IMR-90 (cell line): ENCODE data around the gene C10orf67. TPM values are rescaled to one million over a fixed set of nuclear protein-coding genes. Genes with fewer than 3 reads are reported as not detected.
A peak's percentile ranks its signal among the peaks of the same experiment; 100 is the strongest.

Experiments used
- ATAC-seq: fragments of 200-7000 bp; cut with Tn5 transposase; 2 replicates; pipeline ENCODE4 v1.9.1; 2020; ENCODE audit warnings: low read depth, mild to moderate bottlenecking, moderate library complexity
- BruUV-seq: library from RNA; stranded (reverse); fragments of 400-500 nt; replicated peaks from 2 replicates; lab custom pipeline; 2021; lab: Mats Ljungman, UMichigan
- CTCF ChIA-PET: fragments of 300-600 bp; formaldehyde crosslinking; extraction: SDS; loops from one replicate; lab custom pipeline; 2021; ENCODE audit warnings: antibody characterized with exemption; lab: Yijun Ruan, JAX
- POLR2A ChIA-PET: fragments of 300-600 bp; sonication (Branson Sonifier 250); formaldehyde crosslinking; loops from one replicate; lab custom pipeline; 2022; ENCODE audit warnings: antibody characterized with exemption; ENCODE audit not compliant: unreplicated experiment; lab: Charles Lee
- DNase-seq: peaks from one replicate; pipeline ENCODE4 v3.0.0; 2013
- H2AFZ ChIP-seq: replicated peaks from 2 replicates; pipeline ENCODE3; 2013; ENCODE audit warnings: low read length, mild to moderate bottlenecking; ENCODE audit not compliant: poor library complexity
- H2AK5ac ChIP-seq: 2 replicates; pipeline ENCODE4 v1.6.1; 2013; ENCODE audit warnings: low read depth, low read length, inconsistent platforms
- H2AK9ac ChIP-seq: replicated peaks from 2 replicates; pipeline ENCODE3; 2013; ENCODE audit warnings: mild to moderate bottlenecking, low read depth, low read length, moderate library complexity; ENCODE audit not compliant: poor library complexity
- H2BK120ac ChIP-seq: 2 replicates; pipeline ENCODE4 v1.6.1; 2013; ENCODE audit warnings: low read depth, low read length, inconsistent platforms
- H2BK15ac ChIP-seq: 3 replicates; pipeline ENCODE4 v1.6.1; 2013; ENCODE audit warnings: low read depth, low read length, inconsistent platforms
- H2BK20ac ChIP-seq: 2 replicates; pipeline ENCODE4 v1.6.1; 2013; ENCODE audit warnings: low read depth, mild to moderate bottlenecking, inconsistent platforms, low read length, moderate library complexity
- H2BK5ac ChIP-seq: 2 replicates; pipeline ENCODE4 v1.6.1; 2013; ENCODE audit warnings: mild to moderate bottlenecking, low read depth, low read length, inconsistent platforms; ENCODE audit not compliant: poor library complexity, severe bottlenecking
- H3K14ac ChIP-seq: replicated peaks from 2 replicates; pipeline ENCODE4 v1.6.1; 2013; ENCODE audit warnings: low read depth, low read length, inconsistent platforms
- H3K18ac ChIP-seq: 2 replicates; pipeline ENCODE4 v1.6.1; 2013; ENCODE audit warnings: low read depth, low read length, control low read depth
- H3K23ac ChIP-seq: 2 replicates; pipeline ENCODE4 v1.6.1; 2013; ENCODE audit warnings: low read depth, low read length, inconsistent platforms
- H3K27ac ChIP-seq: 2 replicates; pipeline ENCODE4 v1.5.1; 2013; ENCODE audit warnings: mild to moderate bottlenecking, control low read depth, low read length; ENCODE audit not compliant: insufficient read depth
- H3K27me3 ChIP-seq: 2 replicates; pipeline ENCODE4 v1.6.1; 2013; ENCODE audit warnings: low read length; ENCODE audit not compliant: control insufficient read depth, insufficient read depth
- H3K36me3 ChIP-seq: 2 replicates; pipeline ENCODE4 v1.6.1; 2013; ENCODE audit warnings: low read length, mixed read lengths; ENCODE audit not compliant: control insufficient read depth, insufficient read depth
- H3K4ac ChIP-seq: 2 replicates; pipeline ENCODE4 v1.6.1; 2013; ENCODE audit warnings: low read depth, low read length, inconsistent platforms
- H3K4me1 ChIP-seq: 2 replicates; pipeline ENCODE4 v1.6.1; 2013; ENCODE audit warnings: low read length, mixed read lengths; ENCODE audit not compliant: control insufficient read depth, insufficient read depth
- H3K4me2 ChIP-seq: 2 replicates; pipeline ENCODE4 v1.6.1; 2013; ENCODE audit warnings: low read depth, mild to moderate bottlenecking, control low read depth, low read length, moderate library complexity
- H3K4me3 ChIP-seq: 2 replicates; pipeline ENCODE4 v1.5.1; 2013; ENCODE audit warnings: low read depth, mild to moderate bottlenecking, control low read depth, low read length, moderate library complexity; ENCODE audit not compliant: insufficient read depth
- H3K56ac ChIP-seq: 2 replicates; pipeline ENCODE4 v1.6.1; 2013; ENCODE audit warnings: low read length, inconsistent platforms; ENCODE audit not compliant: insufficient read depth; ENCODE audit errors: extremely low read depth
- H3K79me1 ChIP-seq, 2 experiments: 2 replicates each; pipeline ENCODE4 v1.6.1; 2013; ENCODE audit warnings: low read length in 2 of 2, inconsistent platforms in 1 of 2, low read depth in 1 of 2
- H3K9ac ChIP-seq: 2 replicates; pipeline ENCODE4 v1.6.1; 2013; ENCODE audit warnings: low read depth, low read length, control low read depth
- H3K9me1 ChIP-seq: 2 replicates; pipeline ENCODE4 v1.6.1; 2013; ENCODE audit warnings: low read length, inconsistent platforms; ENCODE audit not compliant: insufficient read depth
- H3K9me3 ChIP-seq: 2 replicates; pipeline ENCODE4 v1.6.1; 2013; ENCODE audit warnings: low read length; ENCODE audit not compliant: control insufficient read depth, insufficient read depth
- H4K20me1 ChIP-seq: 2 replicates; pipeline ENCODE4 v1.6.1; 2013; ENCODE audit warnings: low read length, inconsistent platforms; ENCODE audit not compliant: insufficient read depth
- H4K5ac ChIP-seq: 2 replicates; pipeline ENCODE4 v1.6.1; 2013; ENCODE audit warnings: mild to moderate bottlenecking, low read depth, low read length, control low read depth
- H4K8ac ChIP-seq, 2 experiments: 2 replicates each; pipeline ENCODE4 v1.6.1; 2013; ENCODE audit warnings: low read depth in 2 of 2, low read length in 2 of 2, control low read depth in 1 of 2, inconsistent platforms in 1 of 2
- H4K91ac ChIP-seq: 2 replicates; pipeline ENCODE4 v1.6.1; 2013; ENCODE audit warnings: low read depth, low read length, inconsistent platforms; ENCODE audit not compliant: insufficient read depth
- BHLHE40 ChIP-seq: fragments of 150-350 bp; IDR thresholded peaks from 2 replicates; pipeline ENCODE4 v1.6.1; 2016; ENCODE audit warnings: mild to moderate bottlenecking, low read depth, low read length
- CEBPB ChIP-seq: IDR thresholded peaks from 2 replicates; pipeline ENCODE4 v1.6.1; 2012; ENCODE audit warnings: low read depth, low read length, improper control_type of control experiment
- CHD1 ChIP-seq: IDR thresholded peaks from 2 replicates; pipeline ENCODE4 v1.6.1; 2012; ENCODE audit warnings: low read depth, low read length, improper control_type of control experiment
- CTCF ChIP-seq: conservative IDR thresholded peaks from 2 replicates; pipeline ENCODE4 v1.5.1; 2012; ENCODE audit warnings: mild to moderate bottlenecking, low read depth, low read length, improper control_type of control experiment
- ELK1 ChIP-seq: fragments of 150-350 bp; IDR thresholded peaks from 2 replicates; pipeline ENCODE4 v1.6.1; 2016; ENCODE audit warnings: low read depth, mild to moderate bottlenecking, low read length, moderate library complexity, borderline replicate concordance
- FOS ChIP-seq: fragments of 150-350 bp; IDR thresholded peaks from 2 replicates; pipeline ENCODE4 v1.6.1; 2016; ENCODE audit warnings: low read depth, low read length
- MAFK ChIP-seq: IDR thresholded peaks from 2 replicates; pipeline ENCODE4 v1.6.1; 2012; ENCODE audit warnings: low read depth, low read length, improper control_type of control experiment
- MAZ ChIP-seq: IDR thresholded peaks from 2 replicates; pipeline ENCODE4 v1.6.1; 2012; ENCODE audit warnings: low read depth, mild to moderate bottlenecking, low read length, improper control_type of control experiment, moderate library complexity, borderline replicate concordance
- MXI1 ChIP-seq: IDR thresholded peaks from 2 replicates; pipeline ENCODE4 v1.6.1; 2012; ENCODE audit warnings: low read depth, mild to moderate bottlenecking, low read length, moderate library complexity, borderline replicate concordance
- NFE2L2 ChIP-seq: fragments of 150-350 bp; IDR thresholded peaks from 2 replicates; pipeline ENCODE4 v1.6.1; 2016; ENCODE audit warnings: low read depth, mild to moderate bottlenecking, low read length
- POLR2A ChIP-seq: IDR thresholded peaks from 2 replicates; pipeline ENCODE4 v1.6.1; 2012; ENCODE audit warnings: mild to moderate bottlenecking, low read depth, low read length
- RAD21 ChIP-seq: IDR thresholded peaks from 2 replicates; pipeline ENCODE4 v1.6.1; 2012; ENCODE audit warnings: low read length, improper control_type of control experiment
- RCOR1 ChIP-seq: IDR thresholded peaks from 2 replicates; pipeline ENCODE4 v1.6.1; 2012; ENCODE audit warnings: mild to moderate bottlenecking, low read length, improper control_type of control experiment; ENCODE audit not compliant: insufficient replicate concordance
- RFX5 ChIP-seq: IDR thresholded peaks from 2 replicates; pipeline ENCODE4 v1.8.0; 2012; ENCODE audit warnings: low read depth, mild to moderate bottlenecking, low read length, moderate library complexity
- SMC3 ChIP-seq: fragments of 150-350 bp; IDR thresholded peaks from 2 replicates; pipeline ENCODE4 v1.6.1; 2016; ENCODE audit warnings: low read depth, mild to moderate bottlenecking, antibody characterized with exemption, low read length, moderate library complexity
- USF2 ChIP-seq: fragments of 150-350 bp; IDR thresholded peaks from 2 replicates; pipeline ENCODE4 v1.6.1; 2017; ENCODE audit warnings: mild to moderate bottlenecking, antibody characterized with exemption, low read length, low read depth
- WGBS, 2 experiments: methylation state at CpG; one replicate each; pipeline versions ENCODE4 v1.1.5 to v1.1.7; 2013; ENCODE audit warnings: missing lambda C conversion rate in 2 of 2; ENCODE audit not compliant: insufficient read length in 1 of 2; ENCODE audit errors: extremely low coverage in 2 of 2; 5-methylcytosine and 5-hydroxymethylcytosine counted together
- dilution Hi-C: fragments of 300-500 bp; cut with HindIII; formaldehyde crosslinking; loops from one replicate; pipeline ENCODE4 v1.14.3; 2018; ENCODE audit warnings: low sequenced_read_pairs; ENCODE audit not compliant: unreplicated experiment
- in situ Hi-C: fragments of 300-500 bp; cut with MboI; formaldehyde crosslinking; loops from 3 replicates; pipeline ENCODE4 v1.14.3; 2019; ENCODE audit warnings: low sequenced_read_pairs, inconsistent platforms, mixed read lengths
- intact Hi-C: fragments of 100-400 bp; cut with micrococcal nuclease; formaldehyde crosslinking; loops from 2 replicates; pipeline ENCODE4 v1.10.0; 2022
- polyA plus RNA-seq, 3 experiments: library from polyadenylated mRNA; depleted of rRNA; stranded (reverse); fragments of >200 nt; gene quantifications; 2 replicates each; pipeline ENCODE4 v1.2.3, GENCODE V29; 2012; ENCODE audit warnings: low replicate concordance in 1 of 3
- total RNA-seq: library from RNA; depleted of rRNA; stranded (reverse); fragments of >200 nt; gene quantifications from 2 replicates; pipeline ENCODE4 v1.2.3, GENCODE V29; 2012

The C10orf67 gene
- total and polyA plus RNA-seq, 2 of the 4 experiments (the other 2 are of a cell fraction) = 0.15 to 0.18 TPM

- no peak overlapping the region for H3K27ac ChIP-seq
- H3K23ac ChIP-seq = no peak overlapping the region
- H3K27me3 ChIP-seq = peaks cover 65% of the 10 kb centered on the region
- H2AK9ac ChIP-seq = no peak overlapping the region
- no peak overlapping the region for H3K4me2 ChIP-seq
- no peak overlapping the region for H2BK15ac ChIP-seq
- dilution Hi-C loops (no loop called here), in situ Hi-C loops (no loop called here), intact Hi-C loops (no loop called here)
- H4K91ac ChIP-seq = no peak overlapping the region
- no peaks in the 10 kb centered on the region for H3K9me1 ChIP-seq
- TF ChIP-seq CEBPB (no peak), CTCF (no peak), POLR2A (no peak), MXI1 (no peak), ELK1 (no peak), RCOR1 (no peak), MAFK (no peak), CHD1 (no peak), RAD21 (no peak), USF2 (no peak), FOS (no peak), MAZ (no peak), NFE2L2 (no peak), SMC3 (no peak), BHLHE40 (no peak), RFX5 (no peak)
- H3K4ac ChIP-seq = no peak overlapping the region
- CTCF ChIA-PET = no interaction called here
- no peak overlapping the region for H3K14ac ChIP-seq
- no peak overlapping the region for H3K18ac ChIP-seq
- H3K79me1 ChIP-seq = no peaks in the 10 kb centered on the region
- H2BK5ac ChIP-seq = no peak overlapping the region
- no peak overlapping the region for H4K8ac ChIP-seq
- no peak overlapping the region for H4K5ac ChIP-seq
- no peaks in the 10 kb centered on the region for H3K4me1 ChIP-seq
- POLR2A ChIA-PET = no interaction called here
- BruUV-seq = no TSS peak
- no peak overlapping the region for H3K56ac ChIP-seq
- H3K9me3 ChIP-seq = peaks cover 4% of the 10 kb centered on the region; the same call in 1 of the 2 replicates
- H4K20me1 ChIP-seq = no peaks in the 10 kb centered on the region
- H2AK5ac ChIP-seq = no peak overlapping the region
- H2BK20ac ChIP-seq = no peak overlapping the region
- H3K9ac ChIP-seq = no peak overlapping the region
- peak overlapping the region; percentile 43 for H2AFZ ChIP-seq
- WGBS, 2 experiments = 2% methylated on average over 64 of the region's 100 CpGs; no CpG with 5 or more reads in 1 of the 2 experiments
- H3K36me3 ChIP-seq = no peaks in the 10 kb centered on the region
- no peak overlapping the region for H2BK120ac ChIP-seq
- ATAC-seq (0 out of 2 replicates have a peak, but pooled peaks have one; percentile 17), DNase-seq (no peak)
- H3K4me3 ChIP-seq = no peak overlapping the region
Measured at GRCh38 chr10:23192712-23193434, 151.7 kb downstream of the C10orf67 start.
